Measurements from ENCODE around the gene PCED1B.
A peak's percentile ranks its signal among the peaks of the same experiment; 100 is the strongest.
"Not testable (repeated sequence)": the region's sequence is repeated elsewhere in the genome, so short reads cannot be mapped to it uniquely, and the experiment has no call there.

Gene PCED1B

GRCh38 chr12:47182164-47182938 lies 102.9 kb downstream of the PCED1B start:
- DNase-seq = not testable (repeated sequence)

GRCh38 chr12:47184229-47184628 lies 104.8 kb downstream of the PCED1B start:
- DNase-seq = no peak

- no peak for DNase-seq
Measured at GRCh38 chr12:47184813-47185212, 105.4 kb downstream of the PCED1B start.

- DNase-seq = no peak
Measured at GRCh38 chr12:47186246-47186645, 106.8 kb downstream of the PCED1B start.

- no peak for DNase-seq
Measured at GRCh38 chr12:47188576-47189441, 109.4 kb downstream of the PCED1B start.

- DNase-seq = no peak
Measured at GRCh38 chr12:47189728-47190127, 110.3 kb downstream of the PCED1B start.

GRCh38 chr12:47190271-47190750 lies 110.9 kb downstream of the PCED1B start:
- DNase-seq = no peak

GRCh38 chr12:47190905-47191304 lies 111.5 kb downstream of the PCED1B start:
- no peak for DNase-seq

GRCh38 chr12:47192051-47192450 lies 112.6 kb downstream of the PCED1B start:
- no peak for DNase-seq

- peak; percentile 45 for DNase-seq
Measured at GRCh38 chr12:47193066-47193465, 113.6 kb downstream of the PCED1B start.

- no peak for DNase-seq
Measured at GRCh38 chr12:47194501-47194900, 115.1 kb downstream of the PCED1B start.

- DNase-seq = no peak
Measured at GRCh38 chr12:47200446-47200845, 121.0 kb downstream of the PCED1B start.

GRCh38 chr12:47201190-47201589 lies 121.8 kb downstream of the PCED1B start:
- not testable (repeated sequence) for DNase-seq

- no peak for DNase-seq
Measured at GRCh38 chr12:47202176-47202575, 122.8 kb downstream of the PCED1B start.

GRCh38 chr12:47205532-47206449 lies 126.4 kb downstream of the PCED1B start:
- no peak for DNase-seq

- DNase-seq = no peak
Measured at GRCh38 chr12:47206450-47207339, 127.3 kb downstream of the PCED1B start.

GRCh38 chr12:47207340-47207717 lies 127.9 kb downstream of the PCED1B start:
- peak; percentile 63 for DNase-seq

GRCh38 chr12:47207829-47208248 lies 128.4 kb downstream of the PCED1B start:
- peak; percentile 44 for DNase-seq

GRCh38 chr12:47209014-47209413 lies 129.6 kb downstream of the PCED1B start:
- DNase-seq = no peak

- no peak for DNase-seq
Measured at GRCh38 chr12:47210776-47211175, 131.4 kb downstream of the PCED1B start.

- no peak for DNase-seq
Measured at GRCh38 chr12:47212701-47213039, 133.2 kb downstream of the PCED1B start.

GRCh38 chr12:47213396-47213795 lies 134.0 kb downstream of the PCED1B start:
- DNase-seq = no peak
